GDM1 (cell line): Measurements from ENCODE around the gene LHFPL2.
A peak's percentile ranks its signal among the peaks of the same experiment; 100 is the strongest.

Experiments used
- DNase-seq: peaks from one replicate; lab custom pipeline; 2025; lab: John Stamatoyannopoulos, UW

LHFPL2 gene

DNA sequence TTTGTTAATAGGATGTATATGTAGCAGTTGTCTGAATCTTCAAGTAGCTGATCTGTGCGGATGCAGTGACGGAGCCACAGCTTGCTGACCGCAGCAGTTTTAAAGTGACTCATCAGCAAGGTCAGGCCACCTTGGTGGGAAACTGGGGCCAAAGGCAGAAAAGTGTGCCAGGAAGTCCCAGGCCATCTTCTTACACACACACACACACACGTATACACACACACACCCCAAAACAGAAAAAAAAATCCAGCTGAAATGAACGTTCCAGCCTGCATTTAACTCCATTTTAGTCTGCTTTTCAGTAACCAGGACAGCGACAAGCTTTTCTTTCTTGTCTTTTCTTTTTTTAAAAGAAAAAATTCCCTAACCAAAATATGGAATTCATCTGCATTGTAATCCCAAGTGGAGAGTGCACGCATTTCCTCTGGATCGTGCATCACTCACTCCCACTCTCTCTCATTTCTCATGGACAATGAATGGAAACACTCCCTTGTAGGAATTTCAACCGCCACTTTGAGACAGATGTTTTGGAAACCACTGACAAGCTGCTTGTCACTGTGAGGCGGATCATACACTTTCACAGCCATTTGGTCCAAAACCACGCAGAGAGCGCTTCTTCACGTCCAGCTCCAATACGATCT lies 103.9 kb downstream of the LHFPL2 start:
- no peak for DNase-seq

DNA sequence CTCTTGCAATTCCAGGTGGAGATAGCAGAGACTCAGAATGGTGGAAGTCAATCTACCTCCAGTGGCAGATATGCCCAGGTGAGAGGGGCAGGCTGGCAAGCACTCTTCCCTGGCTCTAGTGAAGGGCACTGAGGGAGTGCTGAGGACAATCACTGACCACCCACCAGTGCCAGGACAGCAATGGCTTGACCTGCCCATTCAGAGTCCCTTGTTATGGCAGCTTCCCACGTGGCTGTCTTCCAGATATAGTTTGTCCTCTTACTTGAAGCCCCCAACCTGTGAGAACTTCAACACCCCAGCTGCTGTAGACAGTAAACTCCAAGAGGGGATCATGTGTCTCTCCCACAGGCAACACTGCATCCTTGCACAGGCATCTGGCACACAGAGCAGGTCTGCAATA lies 104.7 kb downstream of the LHFPL2 start:
- no peak for DNase-seq

DNA sequence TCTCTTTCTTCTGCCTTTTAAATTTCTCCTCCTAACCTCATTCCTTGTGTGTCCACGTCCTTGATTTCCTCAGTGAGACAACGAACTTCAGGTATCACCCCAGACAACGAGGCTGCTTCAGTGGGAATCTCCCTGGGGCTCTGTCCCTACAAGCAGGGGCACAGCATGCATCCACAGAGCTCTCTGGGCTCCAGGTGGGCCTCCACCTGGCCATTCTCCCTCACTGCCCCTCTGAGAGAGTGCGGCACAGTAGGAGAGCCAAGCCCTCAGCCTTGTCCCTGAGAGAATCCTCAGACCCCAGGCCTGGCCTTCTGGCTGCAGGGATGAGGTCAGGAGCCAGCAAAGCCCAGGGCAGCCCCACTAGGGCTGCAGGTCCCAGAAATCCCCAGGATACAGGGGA lies 105.3 kb downstream of the LHFPL2 start:
- no peak for DNase-seq

DNA sequence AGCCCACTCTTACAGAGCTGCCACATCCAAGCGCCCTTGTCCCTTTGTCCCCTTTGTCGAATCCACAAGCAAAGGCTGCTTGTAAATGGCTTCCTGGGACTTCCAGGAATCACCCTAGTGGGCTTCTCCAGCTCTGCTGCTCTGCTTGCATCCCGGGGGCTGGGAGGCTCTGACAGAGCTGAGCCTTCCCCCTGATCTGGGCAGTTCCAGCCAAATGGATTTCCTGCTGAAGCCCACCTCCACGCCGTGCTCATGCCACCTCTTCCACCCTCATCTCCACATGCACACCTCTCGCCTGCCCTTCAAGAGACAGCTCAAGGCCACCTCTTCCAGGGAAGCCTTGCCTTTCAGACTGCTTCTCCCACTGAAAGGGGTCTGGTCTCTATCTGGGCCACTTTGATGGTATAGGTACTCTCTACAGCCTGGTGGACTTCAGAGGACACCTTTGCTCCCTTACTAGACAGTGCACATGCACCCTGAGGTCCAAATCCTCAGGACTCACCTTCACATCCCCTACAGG lies 106.2 kb downstream of the LHFPL2 start:
- no peak for DNase-seq

DNA sequence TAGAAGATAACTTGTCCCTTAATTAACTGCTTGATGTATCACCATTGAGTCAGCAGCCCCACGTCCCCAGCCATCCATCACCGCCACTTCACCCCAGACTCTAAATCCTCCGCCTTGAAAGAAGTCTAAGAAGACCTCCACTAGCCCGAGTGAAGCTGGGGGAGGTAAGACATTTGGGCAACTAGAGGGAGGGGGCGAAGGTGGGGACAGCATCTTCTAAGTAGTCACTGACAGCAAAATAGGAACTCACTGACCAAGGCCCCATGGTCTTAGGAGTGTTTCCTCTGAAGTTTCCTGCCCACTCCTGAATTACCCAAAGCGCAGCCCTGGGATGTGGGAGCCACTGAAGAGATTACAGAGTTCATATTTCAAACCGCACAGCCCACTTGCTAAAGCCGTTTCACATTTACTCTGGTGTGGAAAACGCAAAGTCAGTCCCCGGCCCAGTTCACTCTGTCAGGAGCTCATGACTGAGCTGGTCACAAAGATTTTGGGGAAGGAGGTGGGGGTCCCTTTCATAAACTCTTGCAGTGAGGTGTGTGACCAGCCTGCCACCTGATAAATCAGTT lies 107.4 kb downstream of the LHFPL2 start:
- no peak for DNase-seq

DNA sequence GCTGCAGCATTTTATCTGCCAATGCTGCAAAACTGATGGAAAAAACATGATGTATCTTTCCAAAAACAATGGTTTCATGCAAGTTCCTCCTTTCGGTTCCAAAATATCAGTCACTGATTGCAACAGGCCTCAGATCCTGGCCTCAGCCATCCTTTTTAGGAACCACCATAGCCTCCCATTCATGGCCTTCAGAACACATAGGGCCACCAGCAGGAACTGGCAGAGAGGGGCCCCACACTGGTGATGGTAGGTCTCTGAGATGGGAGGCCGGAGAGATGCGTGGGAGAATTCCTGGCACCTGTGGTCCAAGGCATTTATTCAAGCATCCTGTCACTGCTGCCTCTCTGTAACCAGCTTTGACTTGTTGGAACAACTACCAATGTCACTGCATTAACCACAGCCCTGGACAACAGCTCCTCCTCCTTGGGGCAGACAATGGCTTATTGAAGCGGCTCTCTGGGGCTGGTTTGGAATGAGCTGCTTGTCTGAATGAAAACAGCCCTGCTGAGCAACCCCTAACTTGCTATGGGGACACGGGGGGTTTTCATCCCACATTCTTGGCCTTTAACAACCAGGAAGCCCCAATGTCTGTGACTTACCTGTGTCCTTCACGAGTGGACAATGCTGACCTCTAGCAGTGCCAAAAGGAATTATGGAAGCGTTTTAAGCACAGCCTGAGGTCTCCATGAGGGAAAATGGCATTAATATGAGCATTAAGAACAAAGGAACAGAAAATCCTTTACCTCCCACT lies 108.1 kb downstream of the LHFPL2 start:
- no peak for DNase-seq

DNA sequence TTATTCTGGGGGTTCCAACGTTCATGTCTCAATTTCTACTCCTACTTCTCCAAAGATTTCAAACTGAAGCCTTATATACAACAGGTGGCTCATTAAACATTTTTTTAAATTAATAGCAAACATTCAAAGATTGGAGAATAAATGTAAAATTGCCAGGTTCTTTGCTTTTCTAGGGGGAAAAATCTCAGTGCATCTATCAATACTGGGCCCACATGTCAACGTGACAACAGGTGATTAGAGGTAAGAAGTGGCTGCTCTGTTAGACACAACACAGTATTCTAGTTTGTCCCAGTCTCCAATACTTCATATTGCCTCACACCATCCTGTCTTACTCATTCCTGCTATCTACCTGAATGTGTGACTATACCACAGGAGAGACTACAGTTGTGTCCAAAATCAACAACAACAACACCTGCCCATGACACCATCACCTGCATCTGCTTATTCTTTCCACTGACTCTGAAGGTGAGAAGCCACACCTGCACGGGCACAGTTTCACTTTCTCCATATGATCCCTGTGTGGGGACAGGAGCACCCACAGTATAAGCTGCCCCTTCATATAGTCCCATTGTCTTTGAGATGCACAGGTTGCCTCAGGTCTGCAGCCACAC lies 110.2 kb downstream of the LHFPL2 start:
- DNase-seq = no peak

DNA sequence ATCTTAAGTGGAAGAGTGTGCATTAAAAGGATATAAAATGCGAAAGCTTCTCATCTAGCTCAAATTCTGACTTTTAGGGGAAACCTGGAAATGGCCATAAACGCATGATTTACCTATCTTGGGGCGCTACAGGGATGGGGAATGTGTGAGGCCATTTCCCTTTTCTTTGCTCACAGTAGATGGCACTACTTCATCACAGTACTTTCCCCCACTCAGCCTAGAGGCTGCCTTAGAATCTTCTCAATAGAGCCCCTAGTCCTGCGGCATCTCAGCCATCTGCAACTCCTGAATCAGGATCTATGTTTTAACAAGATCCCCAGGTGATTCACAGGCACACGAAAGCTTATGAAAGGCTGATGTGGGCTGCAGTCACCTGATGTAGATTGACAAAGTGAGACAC lies 110.8 kb downstream of the LHFPL2 start:
- no peak for DNase-seq

DNA sequence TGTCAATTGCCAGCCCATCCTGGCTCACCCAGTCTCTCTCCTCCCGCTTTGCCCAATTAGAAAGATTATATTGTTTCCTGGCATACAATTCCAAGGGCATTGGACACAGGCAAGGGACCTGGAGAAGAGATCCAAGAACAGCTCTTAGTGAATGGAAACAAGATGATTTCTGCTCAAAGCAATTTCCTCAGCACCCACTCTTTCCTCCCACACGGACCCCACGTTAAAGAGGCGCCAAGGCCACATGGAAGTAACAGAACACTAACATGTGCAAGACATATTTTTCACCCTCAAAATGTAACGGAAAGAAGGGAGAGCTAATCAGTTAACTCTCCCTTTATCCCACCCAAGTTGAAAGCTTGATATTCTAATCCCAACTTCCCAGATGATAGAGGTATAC lies 111.2 kb downstream of the LHFPL2 start:
- no peak for DNase-seq

DNA sequence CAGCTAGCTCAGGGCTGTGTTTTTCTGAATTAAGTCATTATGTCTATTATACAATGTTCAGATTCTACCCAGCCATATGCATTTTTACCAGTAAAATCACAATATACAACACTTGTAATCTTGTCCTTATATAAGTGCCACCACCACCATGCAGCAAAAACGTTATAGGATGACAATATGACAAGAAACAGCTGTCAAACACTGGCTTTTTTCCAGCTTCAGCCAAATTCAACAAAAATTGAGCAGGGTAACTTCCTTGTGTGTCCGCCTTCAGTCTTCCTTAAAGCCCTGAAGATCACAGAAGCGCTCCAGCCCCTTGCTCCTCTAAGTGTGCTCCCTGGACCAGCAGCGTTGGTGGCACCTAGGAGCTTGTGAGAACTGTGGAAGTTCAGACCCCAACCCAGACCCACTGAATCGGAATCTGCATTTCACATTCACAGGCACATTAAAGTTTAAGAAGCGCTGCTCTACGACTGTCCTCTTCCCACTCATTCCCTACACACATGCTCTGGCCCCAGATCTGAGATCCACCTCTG lies 111.8 kb downstream of the LHFPL2 start:
- DNase-seq = no peak

DNA sequence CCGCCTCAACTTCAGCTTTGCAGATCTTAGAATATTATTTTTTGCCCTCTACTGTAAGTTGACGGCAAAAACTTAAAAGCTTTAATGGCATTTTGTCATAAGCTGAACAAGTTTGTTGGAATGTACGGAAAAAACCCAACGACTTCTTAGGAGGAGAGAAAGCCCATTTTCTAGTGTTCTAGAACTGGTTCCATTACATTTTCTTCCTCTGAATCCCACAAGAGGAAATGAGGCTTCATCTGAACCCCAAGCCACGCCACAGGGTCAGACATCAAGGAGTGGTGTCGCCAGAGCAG lies 113.7 kb downstream of the LHFPL2 start:
- no peak for DNase-seq

DNA sequence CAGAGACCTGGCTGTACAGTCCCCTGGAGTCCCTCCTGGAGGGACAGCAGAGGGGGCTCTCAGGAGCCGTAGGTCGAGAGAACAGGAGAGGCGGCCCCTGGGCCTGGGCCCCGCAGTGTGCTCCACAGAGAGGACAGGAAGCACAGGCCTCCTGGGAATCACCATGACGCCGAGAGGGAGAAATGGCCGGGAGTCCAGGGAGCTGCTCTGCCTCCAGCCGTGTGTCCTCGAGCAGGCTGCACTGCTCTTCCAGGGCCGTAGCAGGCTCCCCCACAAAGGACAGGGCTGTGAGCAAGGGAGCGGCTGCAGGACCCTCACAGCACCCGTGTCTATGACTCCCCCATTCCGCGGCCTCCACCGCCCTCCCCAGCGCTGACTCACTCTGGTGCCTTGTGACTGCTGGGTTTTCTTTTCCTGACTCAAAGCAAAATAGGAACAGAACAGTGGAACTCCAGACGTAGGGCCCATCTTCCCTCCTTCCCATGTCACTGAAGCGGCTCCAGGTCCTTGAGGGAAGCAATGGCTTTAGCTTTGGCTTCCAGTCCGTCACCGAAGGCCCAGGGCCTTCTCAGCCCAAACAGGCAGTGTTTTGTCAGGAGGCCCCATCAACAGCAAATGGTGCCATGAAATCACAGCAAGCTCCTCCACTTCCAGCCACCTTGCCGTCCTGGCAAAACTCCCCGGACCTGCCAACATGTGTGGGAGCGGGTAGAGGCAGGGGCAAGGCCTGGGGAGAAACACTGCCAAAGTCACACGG lies 114.2 kb downstream of the LHFPL2 start:
- no peak for DNase-seq

DNA sequence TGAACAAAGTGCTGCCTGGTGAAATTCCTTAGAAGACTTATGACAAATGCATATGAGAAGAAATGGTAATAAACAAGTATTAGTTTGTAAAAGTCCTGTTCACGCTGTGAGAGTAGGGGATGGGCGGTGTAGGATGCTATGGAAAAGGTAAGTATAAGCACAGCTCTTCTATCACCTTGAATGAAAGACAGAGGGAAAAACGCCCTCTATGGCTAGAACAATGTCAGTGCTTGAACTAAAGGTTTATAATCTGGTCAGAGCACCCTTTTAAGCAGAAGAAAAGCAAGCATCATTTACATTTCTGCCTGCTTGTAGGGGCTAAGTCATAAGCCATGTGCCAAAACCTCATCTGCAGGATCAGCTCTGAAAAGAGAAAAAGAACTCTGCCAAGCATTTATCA lies 115.2 kb downstream of the LHFPL2 start:
- peak; percentile 9 for DNase-seq

DNA sequence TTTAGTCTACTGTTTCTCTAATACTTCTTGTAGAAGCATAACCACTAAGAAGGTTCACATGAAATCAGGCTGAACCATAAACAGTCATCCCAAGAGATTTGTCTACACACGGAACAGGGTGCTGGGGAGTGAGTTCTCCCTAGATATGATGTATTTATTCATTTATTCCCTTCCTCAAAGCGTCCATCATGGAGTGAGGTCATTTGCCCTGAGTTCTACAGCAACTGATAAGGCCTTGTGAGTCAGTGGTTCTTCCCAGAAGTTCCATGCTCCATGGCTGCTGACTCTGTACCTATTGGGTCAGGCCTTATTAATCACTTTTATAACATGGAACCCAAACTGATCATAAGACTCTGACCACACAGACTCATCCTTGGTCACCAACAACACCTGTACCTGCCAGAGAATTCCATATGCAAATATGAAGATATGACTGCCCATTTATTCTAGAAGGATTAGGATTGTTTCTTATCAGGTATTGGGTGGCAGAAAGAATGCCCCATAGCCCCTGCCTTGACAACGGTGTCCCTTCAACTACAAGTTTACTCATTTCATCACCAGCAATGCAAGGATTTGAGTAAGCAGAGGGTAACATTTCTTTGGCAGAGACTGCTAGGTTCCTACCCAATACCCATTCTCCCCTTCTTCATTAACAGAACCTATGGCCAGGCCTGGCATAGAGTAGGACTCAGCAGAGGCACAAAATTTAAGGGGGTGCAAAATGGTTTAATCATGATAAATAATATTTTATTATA lies 118.1 kb downstream of the LHFPL2 start:
- no peak for DNase-seq

DNA sequence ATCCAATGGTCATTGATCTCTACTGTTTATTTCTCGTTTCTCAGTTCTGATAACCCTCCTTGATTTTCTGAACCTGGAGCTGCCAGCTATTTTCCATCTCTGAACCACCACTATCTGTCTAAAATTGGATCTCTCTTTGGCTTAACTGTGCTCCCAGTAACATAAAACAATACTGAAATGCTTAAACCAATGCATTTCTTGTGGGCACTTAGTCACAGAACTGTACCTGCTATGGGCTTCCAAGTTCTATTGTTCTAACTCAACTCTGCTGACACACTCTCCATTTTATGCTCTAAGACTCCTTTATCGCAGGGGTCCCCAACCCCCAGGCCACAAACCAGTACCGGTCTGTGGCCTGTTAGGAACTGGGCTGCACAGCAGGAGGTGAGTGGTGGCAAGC lies 120.6 kb downstream of the LHFPL2 start:
- no peak for DNase-seq

DNA sequence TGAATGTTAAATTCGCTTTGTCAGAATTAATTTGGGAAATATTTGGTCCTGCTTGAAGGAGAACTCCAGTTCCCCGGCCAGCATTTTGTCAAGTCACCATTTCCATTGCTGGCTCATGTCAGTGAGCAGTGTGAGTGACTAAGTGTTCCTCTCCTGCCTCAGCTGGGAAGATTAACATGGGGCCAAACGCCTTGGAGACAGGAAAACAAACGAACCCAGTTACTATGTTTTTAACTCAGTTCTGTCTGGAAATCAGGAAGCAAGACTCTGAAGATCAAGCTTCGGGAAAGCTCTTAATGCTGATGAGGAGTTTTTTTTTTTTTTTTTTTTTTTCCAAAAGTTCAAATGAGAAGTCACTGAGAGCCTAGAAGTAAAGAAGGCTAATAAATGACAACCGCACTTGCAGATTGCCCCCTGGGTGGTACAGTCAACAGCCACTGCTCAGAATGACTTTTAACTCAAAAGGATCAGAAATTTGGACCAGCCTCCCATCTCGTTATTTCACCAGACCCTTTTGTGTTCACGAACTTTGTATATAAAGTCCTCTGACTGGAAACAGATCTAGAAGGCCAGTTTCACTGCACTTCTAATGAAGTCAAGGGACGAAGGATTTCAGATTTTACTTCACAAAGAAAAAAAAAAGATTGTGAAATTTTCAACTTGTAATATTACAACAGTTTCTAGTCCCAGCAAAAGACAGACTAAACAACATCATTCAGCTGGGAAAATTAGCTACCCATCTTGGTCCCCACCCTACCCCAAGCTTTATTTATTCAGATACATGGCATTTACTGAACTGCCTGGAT lies 121.3 kb downstream of the LHFPL2 start:
- no peak for DNase-seq

DNA sequence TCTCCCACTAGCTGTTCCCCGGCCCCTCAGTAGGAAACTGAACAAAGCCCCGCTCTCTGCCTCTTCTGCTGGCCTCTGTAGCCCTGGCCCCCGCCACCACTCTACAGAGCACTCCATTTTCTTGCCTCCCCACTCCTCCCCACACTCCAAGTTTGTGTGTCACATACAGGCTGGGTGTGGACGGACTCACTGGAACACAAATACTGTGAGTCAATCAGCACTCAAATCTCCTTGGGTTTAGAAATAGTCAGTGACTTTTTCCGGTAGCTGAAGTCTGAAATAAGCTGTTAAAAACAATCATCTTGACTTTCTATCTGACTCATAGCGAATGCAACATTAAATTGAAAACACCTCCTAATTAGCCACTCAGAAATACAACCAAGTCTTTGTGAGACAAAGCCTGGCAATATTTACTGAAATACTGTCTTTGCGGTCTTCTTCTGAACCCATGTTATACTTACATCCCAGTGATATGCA lies 122.5 kb downstream of the LHFPL2 start:
- no peak for DNase-seq

DNA sequence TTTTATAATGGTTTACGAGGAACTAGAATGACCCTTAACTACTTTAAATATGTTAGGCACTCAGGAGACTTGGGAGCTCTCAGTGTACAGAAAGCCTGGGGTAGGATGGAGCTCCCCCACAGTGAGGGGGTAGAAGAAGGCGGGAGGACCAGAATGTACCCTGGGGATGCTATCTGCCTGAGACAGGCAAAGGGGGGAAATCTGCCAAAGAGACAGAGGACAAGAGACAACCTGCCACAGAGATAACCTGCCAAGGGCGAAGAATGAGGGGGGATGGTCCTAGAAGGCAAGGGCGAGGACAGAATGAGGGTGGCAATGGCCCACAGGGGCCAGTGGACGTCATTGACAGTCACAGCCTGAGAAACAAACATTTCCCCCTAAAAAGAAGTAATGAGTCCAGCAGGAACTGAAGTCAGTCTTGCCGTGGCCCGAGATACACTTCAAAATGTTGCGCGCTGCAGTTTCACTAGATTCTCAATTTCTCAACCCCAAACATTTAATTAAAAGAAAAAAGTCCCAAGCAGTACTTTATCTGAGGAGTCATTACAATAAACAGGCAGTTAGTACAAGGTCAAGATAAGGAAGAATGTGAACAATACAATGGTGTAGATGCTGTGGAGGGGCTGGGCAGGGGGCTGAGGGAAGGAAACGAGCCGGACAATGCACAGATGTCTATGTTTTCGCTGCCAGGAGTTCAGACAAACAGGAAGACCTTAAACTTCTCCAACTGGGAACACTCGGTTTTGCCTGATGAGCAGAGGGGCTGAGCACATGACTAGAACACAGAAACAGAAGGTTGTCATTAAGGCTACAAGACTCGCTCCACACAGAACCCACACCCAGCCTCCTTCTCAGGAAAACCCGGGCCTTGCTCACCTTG lies 125.0 kb downstream of the LHFPL2 start:
- no peak for DNase-seq
